ENCODE results near the gene ABCG2. TPM values are rescaled to one million over a fixed set of nuclear protein-coding genes. Genes with fewer than 3 reads are reported as not detected.
"Not testable (repeated sequence)": the region's sequence is repeated elsewhere in the genome, so short reads cannot be mapped to it uniquely, and the experiment has no call there.

The ABCG2 gene
- total RNA-seq, 4 donors from 2014 or later, result 3.4 to 16.2 (median 7.9) TPM

DNA sequence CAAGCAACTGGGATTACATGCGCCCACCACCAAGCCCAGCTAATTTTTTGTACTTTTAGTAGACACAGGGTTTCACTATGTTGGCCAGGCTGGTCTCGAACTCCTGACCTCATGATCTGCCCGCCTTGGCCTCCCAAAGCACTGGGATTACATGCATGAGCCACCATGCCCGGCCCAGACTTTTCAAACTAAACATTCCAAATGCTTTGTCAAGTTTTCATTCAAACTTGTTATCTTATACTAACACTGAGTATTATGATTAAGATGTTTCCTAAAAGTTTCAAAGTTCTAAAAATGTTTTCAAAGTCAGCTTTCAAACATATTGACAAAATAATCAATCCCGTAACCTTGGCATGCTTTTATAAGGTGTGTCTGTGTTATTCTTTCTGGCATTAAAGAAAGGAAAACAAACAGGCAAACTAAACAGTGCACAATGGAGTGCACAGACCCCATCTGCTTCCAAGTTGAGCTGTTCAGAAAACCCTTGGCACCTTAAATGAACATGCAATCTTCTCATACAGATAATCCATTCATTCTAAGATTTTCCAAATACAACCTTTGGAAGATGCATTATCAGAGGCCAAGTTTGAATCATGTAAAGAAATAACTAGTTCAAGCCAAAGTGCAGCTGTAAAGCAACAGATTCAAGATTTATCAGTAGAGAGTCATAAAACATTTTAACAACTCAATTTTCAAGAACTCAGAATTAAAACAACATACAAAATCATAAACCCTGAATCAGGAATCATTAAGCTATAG lies 49.1 kb downstream of the ABCG2 start:
- TF ChIP-seq, protein P1, sequence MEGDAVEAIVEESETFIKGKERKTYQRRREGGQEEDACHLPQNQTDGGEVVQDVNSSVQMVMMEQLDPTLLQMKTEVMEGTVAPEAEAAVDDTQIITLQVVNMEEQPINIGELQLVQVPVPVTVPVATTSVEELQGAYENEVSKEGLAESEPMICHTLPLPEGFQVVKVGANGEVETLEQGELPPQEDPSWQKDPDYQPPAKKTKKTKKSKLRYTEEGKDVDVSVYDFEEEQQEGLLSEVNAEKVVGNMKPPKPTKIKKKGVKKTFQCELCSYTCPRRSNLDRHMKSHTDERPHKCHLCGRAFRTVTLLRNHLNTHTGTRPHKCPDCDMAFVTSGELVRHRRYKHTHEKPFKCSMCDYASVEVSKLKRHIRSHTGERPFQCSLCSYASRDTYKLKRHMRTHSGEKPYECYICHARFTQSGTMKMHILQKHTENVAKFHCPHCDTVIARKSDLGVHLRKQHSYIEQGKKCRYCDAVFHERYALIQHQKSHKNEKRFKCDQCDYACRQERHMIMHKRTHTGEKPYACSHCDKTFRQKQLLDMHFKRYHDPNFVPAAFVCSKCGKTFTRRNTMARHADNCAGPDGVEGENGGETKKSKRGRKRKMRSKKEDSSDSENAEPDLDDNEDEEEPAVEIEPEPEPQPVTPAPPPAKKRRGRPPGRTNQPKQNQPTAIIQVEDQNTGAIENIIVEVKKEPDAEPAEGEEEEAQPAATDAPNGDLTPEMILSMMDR (IDR thresholded peaks at IDR 0.05), result no peak
- ATAC-seq (ENCODE audit: low FRiP score) (no peak), DNase-seq (ENCODE audit: low spot score) (no peak)

DNA sequence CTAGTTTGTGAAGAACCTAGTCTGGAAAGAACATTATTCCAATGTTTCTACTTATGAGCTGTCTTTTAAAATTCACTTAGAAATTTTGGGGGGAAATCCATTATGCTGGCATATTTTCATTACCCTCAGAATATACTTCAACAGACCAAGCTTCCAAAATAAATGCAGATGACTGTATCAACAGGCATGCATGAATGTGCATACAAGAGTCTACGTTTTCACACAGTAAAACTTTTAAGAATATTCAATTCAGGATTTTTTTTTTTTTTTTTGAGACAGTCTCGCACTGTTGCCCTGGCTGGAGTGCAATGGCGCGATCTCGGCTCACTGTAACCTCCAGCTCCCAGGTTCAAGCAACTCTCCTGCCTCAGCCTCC lies 49.7 kb downstream of the ABCG2 start:
- DNase-seq (ENCODE audit: low spot score) (no peak), ATAC-seq (ENCODE audit: low FRiP score) (no peak)
- TF ChIP-seq, protein P1 (IDR thresholded peaks at IDR 0.05), result no peak

DNA sequence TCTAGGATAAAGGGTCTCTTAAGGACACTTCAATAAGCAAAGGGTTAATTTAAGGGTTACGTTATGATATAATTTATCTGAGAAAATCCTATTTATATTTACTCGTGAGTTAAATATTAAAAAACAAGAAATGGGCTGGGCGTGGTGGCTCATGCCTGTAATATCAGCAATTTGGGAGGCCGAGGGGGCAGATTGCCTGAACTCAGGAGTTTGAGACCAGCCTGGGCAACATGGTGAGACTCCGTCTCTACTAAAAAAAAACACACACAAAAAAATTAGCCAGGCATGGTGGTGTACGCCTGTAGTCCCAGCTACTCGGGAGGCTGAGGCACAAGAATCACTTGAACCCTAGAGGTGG lies 50.4 kb downstream of the ABCG2 start:
- ATAC-seq (ENCODE audit: low FRiP score); DNase-seq (ENCODE audit: low spot score): not testable (repeated sequence)

DNA sequence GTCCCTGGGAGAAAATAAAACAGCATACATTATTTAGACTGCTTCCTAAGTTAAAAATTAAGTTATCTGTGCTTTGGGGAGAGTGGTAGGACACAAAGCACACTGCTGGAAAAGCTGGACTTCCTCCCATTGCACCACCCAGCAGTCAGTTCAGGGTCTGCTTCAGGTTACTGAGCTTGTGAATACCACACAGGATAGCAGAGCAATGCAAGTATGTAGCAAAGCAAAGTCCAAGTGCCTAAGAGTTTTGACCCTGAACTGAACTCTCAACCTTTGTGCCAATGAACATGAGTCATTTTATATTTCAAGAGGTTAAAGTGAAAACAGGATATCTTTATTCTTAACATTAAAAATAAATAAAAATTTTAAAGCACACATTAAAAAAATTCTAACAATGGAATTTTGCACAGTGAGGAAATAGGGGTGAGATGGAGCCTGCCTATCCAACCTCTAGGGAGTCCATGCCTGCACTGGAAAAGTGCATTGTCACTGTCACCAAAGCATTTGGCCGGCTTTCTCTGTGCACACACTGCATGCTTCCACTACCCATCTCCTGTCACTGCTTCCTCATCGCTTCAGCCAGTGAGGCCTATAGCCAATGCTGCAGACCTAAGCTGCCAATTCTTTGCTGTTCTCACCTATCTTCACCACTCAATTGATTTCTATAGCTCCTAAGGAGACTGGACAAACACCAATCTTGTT lies 50.9 kb downstream of the ABCG2 start:
- ATAC-seq (ENCODE audit: low FRiP score), result no peak
- TF ChIP-seq, protein P1 (IDR thresholded peaks at IDR 0.05), result no peak
- no peak for DNase-seq (ENCODE audit: low spot score)

DNA sequence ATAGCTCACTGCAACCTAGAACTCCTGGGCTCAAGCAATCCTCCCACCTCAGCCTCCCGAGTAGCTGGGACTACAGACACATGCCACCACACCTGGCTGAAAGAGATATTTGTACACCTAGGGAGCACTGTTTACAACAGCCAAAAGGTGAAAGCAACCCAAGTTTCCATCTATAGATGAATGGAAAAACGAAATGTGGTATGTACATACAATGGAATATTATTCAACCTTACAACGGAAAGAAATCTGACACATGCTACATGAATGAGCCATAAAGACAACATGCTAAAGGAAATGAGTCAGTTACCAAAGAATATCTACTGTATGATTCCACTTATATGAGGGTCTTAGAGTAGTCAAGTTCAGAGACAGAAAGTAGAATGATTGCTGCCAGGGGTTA lies 52.2 kb downstream of the ABCG2 start:
- DNase-seq (ENCODE audit: low spot score) (no peak), ATAC-seq (ENCODE audit: low FRiP score) (no peak)
- TF ChIP-seq, protein P1 (IDR thresholded peaks at IDR 0.05), result no peak

DNA sequence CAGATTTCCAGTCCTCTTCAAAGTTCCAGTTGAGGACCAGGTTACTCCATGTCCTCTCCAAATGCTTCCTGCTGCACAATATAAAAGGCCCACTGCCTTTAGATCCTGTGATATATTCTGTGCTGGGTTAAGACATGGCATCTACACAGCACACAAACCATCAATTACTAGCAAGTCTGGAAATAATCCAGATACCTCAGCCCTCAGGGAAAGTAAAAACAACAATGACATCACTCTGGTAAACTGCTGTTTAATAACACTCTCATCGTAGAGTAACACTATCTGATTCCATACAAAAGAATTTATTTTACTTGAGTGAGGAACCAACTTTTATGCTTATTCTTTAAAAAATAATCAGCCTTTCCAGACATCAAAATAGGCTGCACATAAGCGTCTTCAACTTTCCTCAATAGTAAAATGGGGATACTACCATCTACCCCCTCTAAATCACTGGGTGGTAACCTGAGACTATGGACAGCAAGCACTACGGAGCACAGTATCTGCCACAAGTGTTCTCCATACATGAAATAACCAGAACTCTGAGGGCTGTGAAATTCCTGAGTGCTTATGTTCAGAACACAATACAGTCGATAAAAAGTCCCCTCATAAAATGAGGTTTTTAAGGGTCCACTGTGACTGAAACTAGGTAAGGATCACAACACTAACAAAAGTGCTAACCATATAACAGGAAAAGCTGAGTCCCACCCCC lies 53.4 kb downstream of the ABCG2 start:
- no peak for DNase-seq (ENCODE audit: low spot score)
- TF ChIP-seq, protein P1 (IDR thresholded peaks at IDR 0.05), result no peak
- ATAC-seq (ENCODE audit: low FRiP score), result no peak

DNA sequence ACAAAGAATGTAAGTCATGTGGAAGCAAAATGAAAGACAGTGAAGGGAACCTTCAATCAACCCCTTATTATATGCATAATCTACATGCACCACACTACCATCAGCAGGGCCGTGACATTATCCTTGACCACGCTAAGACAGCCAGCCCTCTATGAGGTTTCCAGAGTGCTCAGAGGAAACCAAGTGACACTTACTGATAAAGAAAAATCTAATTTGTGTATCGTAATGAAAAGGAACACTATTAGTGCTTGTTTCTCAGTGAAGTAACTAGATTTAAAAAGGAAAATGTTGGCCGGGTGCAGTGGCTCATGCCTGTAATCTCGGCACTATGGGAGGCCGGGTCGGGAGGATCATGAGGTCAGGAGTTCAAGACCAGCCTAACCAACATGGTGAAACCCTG lies 56.4 kb downstream of the ABCG2 start:
- TF ChIP-seq, protein P1 (IDR thresholded peaks at IDR 0.05), result no peak
- DNase-seq (ENCODE audit: low spot score), result no peak
- no peak for ATAC-seq (ENCODE audit: low FRiP score)

Measured in omental fat pad (tissue), 4 donors.